ENCODE measurements around the gene MPST. TPM values are rescaled to one million over a fixed set of nuclear protein-coding genes. Genes with fewer than 3 reads are reported as not detected.
A peak's percentile ranks its signal among the peaks of the same experiment; 100 is the strongest.

The MPST gene
- total RNA-seq, 1 donor from 2014 or later: 186 TPM

- peak; percentile 87 for TF ChIP-seq CTCF (IDR thresholded peaks at IDR 0.05; ENCODE audit: insufficient read depth, low read length, poor library complexity, severe bottlenecking)
- Histone ChIP-seq H3K4me3 (ENCODE audit: low read depth, low read length) (no peak overlapping the region), H3K27me3 (ENCODE audit: control insufficient read depth, insufficient read depth, low read length) (no peaks in the 10 kb centered on the region), H3K36me3 (ENCODE audit: control insufficient read depth, insufficient read depth, low read length) (peaks cover 3% of the 10 kb centered on the region)
- DNase-seq (ENCODE audit: low read depth): no peak
These were observed 2.4 kb downstream of the MPST start for GRCh38 chr22:37021710-37022482.

GRCh38 chr22:37022483-37023337, 3.2 kb downstream of the MPST start:
- Histone ChIP-seq H3K27me3 (ENCODE audit: control insufficient read depth, insufficient read depth, low read length) (no peaks in the 10 kb centered on the region), H3K4me3 (ENCODE audit: low read depth, low read length) (no peak overlapping the region), H3K36me3 (ENCODE audit: control insufficient read depth, insufficient read depth, low read length) (peaks cover 3% of the 10 kb centered on the region)
- TF ChIP-seq CTCF (IDR thresholded peaks at IDR 0.05; ENCODE audit: insufficient read depth, low read length, poor library complexity, severe bottlenecking): no peak
- DNase-seq (ENCODE audit: low read depth): no peak

GRCh38 chr22:37023743-37024338, 4.3 kb downstream of the MPST start:
- TF ChIP-seq CTCF (IDR thresholded peaks at IDR 0.05; ENCODE audit: insufficient read depth, low read length, poor library complexity, severe bottlenecking): no peak
- Histone ChIP-seq H3K36me3 (ENCODE audit: control insufficient read depth, insufficient read depth, low read length) (peaks cover 2% of the 10 kb centered on the region), H3K27me3 (ENCODE audit: control insufficient read depth, insufficient read depth, low read length) (no peaks in the 10 kb centered on the region), H3K4me3 (ENCODE audit: low read depth, low read length) (no peak overlapping the region)
- no peak for DNase-seq (ENCODE audit: low read depth)

GRCh38 chr22:37024339-37025157, 5.0 kb downstream of the MPST start:
- H3K4me3 ChIP-seq (ENCODE audit: low read depth, low read length): no peak overlapping the region
- peaks cover 2% of the 10 kb centered on the region for H3K36me3 ChIP-seq (ENCODE audit: control insufficient read depth, insufficient read depth, low read length)
- no peaks in the 10 kb centered on the region for H3K27me3 ChIP-seq (ENCODE audit: control insufficient read depth, insufficient read depth, low read length)
- DNase-seq (ENCODE audit: low read depth): no peak
- no peak for TF ChIP-seq CTCF (IDR thresholded peaks at IDR 0.05; ENCODE audit: insufficient read depth, low read length, poor library complexity, severe bottlenecking)

- no peak for DNase-seq (ENCODE audit: low read depth)
- no peak for TF ChIP-seq CTCF (IDR thresholded peaks at IDR 0.05; ENCODE audit: insufficient read depth, low read length, poor library complexity, severe bottlenecking)
- Histone ChIP-seq H3K4me3 (ENCODE audit: low read depth, low read length) (no peak overlapping the region), H3K27me3 (ENCODE audit: control insufficient read depth, insufficient read depth, low read length) (no peaks in the 10 kb centered on the region), H3K36me3 (ENCODE audit: control insufficient read depth, insufficient read depth, low read length) (peaks cover 2% of the 10 kb centered on the region)
These were observed 6.0 kb downstream of the MPST start for GRCh38 chr22:37025500-37026070.
